Prostate gland (tissue), 2 donors: ENCODE data around the gene MAP3K6.

Source experiments
- CTCF ChIP-seq, 4 experiments: fragments of 200-600 bp in 2 of 4; fragments of 450-650 bp in 2 of 4; sonication (generic) in 2 of 4; IDR thresholded peaks; 1 replicate in 3 of 4; 2 replicates in 1 of 4; pipeline ENCODE4 v1.5.1; 2016 to 2019; ENCODE audit warnings: antibody characterized with exemption in 4 of 4, mild to moderate bottlenecking in 2 of 4, moderate library complexity in 2 of 4
- POLR2A ChIP-seq: fragments of 450-650 bp; IDR thresholded peaks from one replicate; pipeline ENCODE4 v1.6.1; 2016; ENCODE audit warnings: antibody characterized with exemption, mild to moderate bottlenecking

DNA sequence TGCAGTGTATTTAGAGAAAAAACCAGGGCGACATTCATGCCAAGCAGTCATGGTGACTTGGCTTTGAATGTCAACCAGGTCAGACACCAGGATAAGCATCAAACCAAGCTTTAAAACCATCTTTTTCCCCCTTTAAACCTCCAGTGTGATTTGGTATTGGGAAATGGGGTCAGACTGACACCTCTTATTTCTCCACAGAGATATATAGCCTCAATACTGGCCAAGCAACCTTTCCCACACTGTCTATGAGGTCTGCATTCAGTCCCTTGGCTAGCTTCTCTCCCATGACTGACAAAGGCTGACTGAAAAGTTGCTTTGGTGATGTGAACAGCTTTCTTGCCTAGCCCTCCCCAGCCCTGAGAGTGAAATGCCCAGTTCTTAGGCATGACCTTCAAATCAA is 47.3 kb upstream of the MAP3K6 start:
- TF ChIP-seq CTCF (IDR thresholded peaks at IDR 0.05) (no peak), POLR2A (no peak)
